ENCODE data around the gene SND1.

The SND1 gene

DNA sequence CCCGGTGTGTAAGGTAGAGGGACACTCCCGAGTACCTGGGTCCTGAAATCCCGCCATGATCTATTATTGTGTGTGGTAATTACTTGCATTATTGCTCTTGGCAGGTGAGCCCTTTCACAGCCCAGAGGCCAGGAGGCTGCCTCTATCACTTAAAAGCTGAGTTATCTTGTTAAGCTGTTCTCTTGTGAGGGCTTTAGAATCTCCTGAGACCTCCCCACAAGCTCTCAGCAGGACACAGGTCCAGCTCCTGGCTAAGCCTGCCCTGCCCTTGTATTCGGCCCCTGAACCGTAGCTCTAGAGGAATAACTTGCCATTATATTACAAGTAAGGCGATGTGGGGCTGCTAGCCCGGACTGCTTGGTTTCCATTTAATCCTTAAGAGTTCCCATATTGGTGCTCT is 13.9 kb downstream of the SND1 start:
- no peaks in the 10 kb centered on the region for H3K27me3 ChIP-seq (replicated peaks; ENCODE audit: control insufficient read depth, insufficient read depth, low read length)
- no peak for DNase-seq (ENCODE audit: extremely low read depth, insufficient read length)
- TF ChIP-seq, protein P1, sequence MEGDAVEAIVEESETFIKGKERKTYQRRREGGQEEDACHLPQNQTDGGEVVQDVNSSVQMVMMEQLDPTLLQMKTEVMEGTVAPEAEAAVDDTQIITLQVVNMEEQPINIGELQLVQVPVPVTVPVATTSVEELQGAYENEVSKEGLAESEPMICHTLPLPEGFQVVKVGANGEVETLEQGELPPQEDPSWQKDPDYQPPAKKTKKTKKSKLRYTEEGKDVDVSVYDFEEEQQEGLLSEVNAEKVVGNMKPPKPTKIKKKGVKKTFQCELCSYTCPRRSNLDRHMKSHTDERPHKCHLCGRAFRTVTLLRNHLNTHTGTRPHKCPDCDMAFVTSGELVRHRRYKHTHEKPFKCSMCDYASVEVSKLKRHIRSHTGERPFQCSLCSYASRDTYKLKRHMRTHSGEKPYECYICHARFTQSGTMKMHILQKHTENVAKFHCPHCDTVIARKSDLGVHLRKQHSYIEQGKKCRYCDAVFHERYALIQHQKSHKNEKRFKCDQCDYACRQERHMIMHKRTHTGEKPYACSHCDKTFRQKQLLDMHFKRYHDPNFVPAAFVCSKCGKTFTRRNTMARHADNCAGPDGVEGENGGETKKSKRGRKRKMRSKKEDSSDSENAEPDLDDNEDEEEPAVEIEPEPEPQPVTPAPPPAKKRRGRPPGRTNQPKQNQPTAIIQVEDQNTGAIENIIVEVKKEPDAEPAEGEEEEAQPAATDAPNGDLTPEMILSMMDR (IDR thresholded peaks at IDR 0.05; ENCODE audit: insufficient read depth, low read length, poor library complexity, severe bottlenecking): no peak
- H3K36me3 ChIP-seq (ENCODE audit: control insufficient read depth, insufficient read depth, low read length): peaks cover 1% of the 10 kb centered on the region
- no peak overlapping the region for H3K4me3 ChIP-seq (replicated peaks; ENCODE audit: low read depth, low read length)

DNA sequence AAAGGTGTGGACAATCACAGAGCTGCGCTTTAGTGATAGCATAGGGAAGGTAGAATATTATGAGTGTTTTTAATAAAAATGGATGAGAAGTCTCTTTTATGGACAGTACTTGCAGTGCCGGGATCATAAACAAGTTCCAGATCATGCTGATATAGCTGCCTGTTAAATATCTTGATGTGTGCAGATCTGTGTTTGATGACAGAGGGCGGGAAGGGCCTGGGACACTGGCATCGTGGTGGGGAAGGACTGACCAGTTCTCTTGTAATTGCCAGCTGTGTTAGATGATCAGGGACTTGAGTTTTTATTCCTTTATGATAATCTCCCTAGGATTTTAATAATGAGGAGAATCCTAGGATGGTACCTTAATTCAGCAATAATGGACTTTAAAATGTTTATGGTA is 14.6 kb downstream of the SND1 start:
- H3K27me3 ChIP-seq (replicated peaks; ENCODE audit: control insufficient read depth, insufficient read depth, low read length): no peaks in the 10 kb centered on the region
- TF ChIP-seq, protein P1 (IDR thresholded peaks at IDR 0.05; ENCODE audit: insufficient read depth, low read length, poor library complexity, severe bottlenecking): no peak
- no peak for DNase-seq (ENCODE audit: extremely low read depth, insufficient read length)
- peaks cover 1% of the 10 kb centered on the region for H3K36me3 ChIP-seq (ENCODE audit: control insufficient read depth, insufficient read depth, low read length)
- H3K4me3 ChIP-seq (replicated peaks; ENCODE audit: low read depth, low read length): no peak overlapping the region

DNA sequence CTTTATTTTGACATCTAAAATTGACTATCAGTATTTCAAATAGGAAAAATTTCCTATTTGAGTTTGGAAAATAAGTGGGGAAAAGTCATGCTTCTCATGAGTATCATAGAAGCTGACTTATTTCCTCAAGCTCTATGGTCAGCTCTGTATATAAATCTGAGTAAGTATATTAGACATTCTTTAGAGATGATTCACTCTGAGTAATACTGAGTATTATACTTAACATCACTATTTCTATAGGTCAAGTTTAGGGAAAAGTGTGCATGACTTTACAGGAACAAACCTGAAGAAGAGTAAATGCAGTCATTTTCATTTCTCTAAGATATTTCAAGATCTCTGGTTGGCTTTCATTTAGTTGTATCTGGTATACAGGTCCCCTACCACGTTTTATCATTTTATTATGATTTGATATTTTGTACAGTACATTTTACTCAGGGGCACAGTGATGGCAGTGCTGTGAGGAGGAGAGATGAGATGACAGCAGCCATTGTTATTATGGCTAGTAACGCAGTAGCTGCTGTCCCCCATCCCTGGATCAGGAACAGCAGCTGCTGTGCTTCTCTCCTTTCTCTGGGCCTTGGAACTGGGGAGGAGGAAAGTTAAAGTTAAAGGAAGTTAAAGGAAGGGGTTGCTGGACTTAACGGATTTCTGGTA is 15.2 kb downstream of the SND1 start:
- Histone ChIP-seq H3K36me3 (ENCODE audit: control insufficient read depth, insufficient read depth, low read length) (peaks cover 1% of the 10 kb centered on the region), H3K4me3 (replicated peaks; ENCODE audit: low read depth, low read length) (no peak overlapping the region), H3K27me3 (replicated peaks; ENCODE audit: control insufficient read depth, insufficient read depth, low read length) (no peaks in the 10 kb centered on the region)
- DNase-seq (ENCODE audit: extremely low read depth, insufficient read length): no peak
- TF ChIP-seq, protein P1 (IDR thresholded peaks at IDR 0.05; ENCODE audit: insufficient read depth, low read length, poor library complexity, severe bottlenecking): no peak

DNA sequence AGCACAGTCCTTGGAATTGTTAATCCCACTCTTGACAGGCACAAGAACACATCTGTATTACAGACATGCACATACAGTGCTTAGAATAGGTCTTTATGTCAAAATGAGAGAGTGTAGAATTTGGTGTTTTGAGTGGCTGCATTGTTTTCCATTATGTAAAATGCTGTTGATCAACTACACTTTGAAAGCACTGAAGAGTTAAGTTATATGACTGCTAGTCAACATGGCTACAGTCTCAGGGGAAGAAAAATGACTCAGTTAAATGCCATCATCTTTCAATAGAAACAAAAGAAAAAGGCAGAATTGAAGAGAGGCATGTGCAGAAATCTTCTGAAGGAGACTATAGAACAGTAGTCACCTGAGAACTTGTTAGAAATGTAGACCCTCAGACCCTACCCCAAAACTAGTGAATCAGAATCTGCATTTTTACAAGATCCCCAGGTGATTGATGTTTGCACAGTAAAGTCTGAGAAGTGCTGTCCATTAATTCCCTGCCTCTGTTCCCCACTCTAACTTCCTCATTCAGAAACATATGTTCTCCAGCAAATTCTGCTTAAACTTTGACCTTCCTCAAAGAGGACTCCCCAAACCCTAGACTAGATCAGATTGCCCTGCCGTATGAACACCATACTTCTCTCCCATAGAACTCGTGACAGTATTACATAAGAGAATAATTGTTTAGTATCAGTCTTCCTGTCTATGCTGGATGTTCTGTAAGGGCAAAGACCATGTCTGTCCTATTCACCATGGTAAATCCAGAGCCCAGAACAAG is 16.0 kb downstream of the SND1 start:
- DNase-seq (ENCODE audit: extremely low read depth, insufficient read length): no peak
- H3K27me3 ChIP-seq (replicated peaks; ENCODE audit: control insufficient read depth, insufficient read depth, low read length): no peaks in the 10 kb centered on the region
- TF ChIP-seq, protein P1 (IDR thresholded peaks at IDR 0.05; ENCODE audit: insufficient read depth, low read length, poor library complexity, severe bottlenecking): no peak
- peaks cover 1% of the 10 kb centered on the region for H3K36me3 ChIP-seq (ENCODE audit: control insufficient read depth, insufficient read depth, low read length)
- H3K4me3 ChIP-seq (replicated peaks; ENCODE audit: low read depth, low read length): no peak overlapping the region

DNA sequence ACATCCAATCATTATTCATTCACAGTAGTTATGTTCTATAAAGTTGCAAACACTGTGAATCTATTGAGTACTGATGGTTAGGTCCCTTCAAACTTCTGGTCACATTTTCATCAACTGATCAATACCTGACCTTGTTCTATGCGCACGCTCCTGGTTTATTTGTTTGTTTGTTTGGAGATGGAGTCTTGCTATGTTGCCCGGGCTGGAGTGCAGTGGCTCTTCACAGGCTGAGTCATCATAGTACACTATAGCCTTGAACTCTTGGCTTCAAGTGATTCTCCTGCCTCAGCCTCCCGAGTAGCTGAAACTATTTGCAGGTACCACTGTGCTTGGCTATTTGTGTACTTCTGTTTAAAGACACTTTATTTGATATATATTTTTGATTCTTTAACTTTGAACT is 19.3 kb downstream of the SND1 start:
- TF ChIP-seq, protein P1 (IDR thresholded peaks at IDR 0.05; ENCODE audit: insufficient read depth, low read length, poor library complexity, severe bottlenecking): no peak

More for the DNA sequence above, 19.3 kb downstream of the SND1 start:
- Histone ChIP-seq H3K4me3 (replicated peaks; ENCODE audit: low read depth, low read length) (no peak overlapping the region), H3K27me3 (replicated peaks; ENCODE audit: control insufficient read depth, insufficient read depth, low read length) (no peaks in the 10 kb centered on the region), H3K36me3 (ENCODE audit: control insufficient read depth, insufficient read depth, low read length) (peaks cover 1% of the 10 kb centered on the region)
- DNase-seq (ENCODE audit: extremely low read depth, insufficient read length): no peak
